ENCODE results near the gene SUSD3.

SUSD3 gene

GRCh38 chr9:93110311-93110855 lies 51.9 kb downstream of the SUSD3 start:
- Mint-ChIP-seq H3K4me1 (peaks cover 6% of the 10 kb centered on the region), H3K4me3 (no peak overlapping the region), H3K27me3 (ENCODE audit: low read depth) (no peaks in the 10 kb centered on the region), H3K27ac (no peak overlapping the region), H3K9me3 (peaks cover 7% of the 10 kb centered on the region), H3K36me3 (ENCODE audit: low read depth) (peaks cover 21% of the 10 kb centered on the region)
- no peak for TF ChIP-seq CTCF (IDR thresholded peaks at IDR 0.05; ENCODE audit: unreplicated experiment in 3 of 3)

GRCh38 chr9:93111001-93111370 lies 52.5 kb downstream of the SUSD3 start:
- no peak for TF ChIP-seq CTCF (IDR thresholded peaks at IDR 0.05; ENCODE audit: unreplicated experiment in 3 of 3)
- H3K36me3 Mint-ChIP-seq (ENCODE audit: low read depth) = peaks cover 15% of the 10 kb centered on the region
- H3K9me3 Mint-ChIP-seq = peaks cover 1% of the 10 kb centered on the region
- no peaks in the 10 kb centered on the region for H3K27me3 Mint-ChIP-seq (ENCODE audit: low read depth)
- H3K4me1 Mint-ChIP-seq = peaks cover 6% of the 10 kb centered on the region
- no peak overlapping the region for H3K27ac Mint-ChIP-seq
- no peak overlapping the region for H3K4me3 Mint-ChIP-seq

- Mint-ChIP-seq H3K27me3 (ENCODE audit: low read depth) (no peaks in the 10 kb centered on the region), H3K4me3 (no peak overlapping the region), H3K9me3 (no peaks in the 10 kb centered on the region), H3K4me1 (peaks cover 6% of the 10 kb centered on the region), H3K27ac (no peak overlapping the region), H3K36me3 (ENCODE audit: low read depth) (peaks cover 13% of the 10 kb centered on the region)
- TF ChIP-seq CTCF (IDR thresholded peaks at IDR 0.05; ENCODE audit: unreplicated experiment in 3 of 3) = no peak
Measured at GRCh38 chr9:93111371-93112115, 53.0 kb downstream of the SUSD3 start.

- Mint-ChIP-seq H3K4me1 (peaks cover 6% of the 10 kb centered on the region), H3K9me3 (no peaks in the 10 kb centered on the region), H3K27ac (no peak overlapping the region)
Measured at GRCh38 chr9:93112116-93112863, 53.8 kb downstream of the SUSD3 start.

GRCh38 chr9:93112864-93113389 lies 54.4 kb downstream of the SUSD3 start:
- Mint-ChIP-seq H3K9me3 (no peaks in the 10 kb centered on the region), H3K36me3 (ENCODE audit: low read depth) (peaks cover 8% of the 10 kb centered on the region), H3K27ac (no peak overlapping the region), H3K27me3 (ENCODE audit: low read depth) (no peaks in the 10 kb centered on the region), H3K4me3 (no peak overlapping the region), H3K4me1 (peaks cover 6% of the 10 kb centered on the region)
- no peak for TF ChIP-seq CTCF (IDR thresholded peaks at IDR 0.05; ENCODE audit: unreplicated experiment in 3 of 3)

More at GRCh38 chr9:93112116-93112863, 53.8 kb downstream of the SUSD3 start:
- H3K4me3 Mint-ChIP-seq = no peak overlapping the region
- no peak for TF ChIP-seq CTCF (IDR thresholded peaks at IDR 0.05; ENCODE audit: unreplicated experiment in 3 of 3)
- H3K36me3 Mint-ChIP-seq (ENCODE audit: low read depth) = peaks cover 8% of the 10 kb centered on the region
- H3K27me3 Mint-ChIP-seq (ENCODE audit: low read depth) = no peaks in the 10 kb centered on the region
